Measurements from ENCODE around the gene SAFB2.

GRCh38 chr19:5632657-5633056 lies 10.1 kb upstream of the SAFB2 start:
- TF ChIP-seq CTCF (CRISPR knock-in tag; IDR thresholded peaks at IDR 0.05) (no peak), ARID3A (IDR thresholded peaks at IDR 0.05; ENCODE audit: low read depth, low read length) (no peak), CREB1 (IDR thresholded peaks at IDR 0.05) (no peak), CREB1 (CRISPR knock-in tag; IDR thresholded peaks at IDR 0.05) (no peak), ZNF781 (CRISPR knock-in tag; IDR thresholded peaks at IDR 0.05; ENCODE audit: borderline replicate concordance, not compliant biosample characterization) (no peak), TCF7 (IDR thresholded peaks at IDR 0.05; ENCODE audit: low read depth) (no peak), THAP9 (CRISPR knock-in tag; IDR thresholded peaks at IDR 0.05; ENCODE audit: borderline replicate concordance) (no peak), NFATC3 (CRISPR knock-in tag; IDR thresholded peaks at IDR 0.05) (no peak)
